ENCODE data around the gene SPART.

- TF ChIP-seq CTCF (IDR thresholded peaks at IDR 0.05 in 4 of 5, conservative IDR thresholded peaks at IDR 0.05 in 1 of 5) = no peak
- TF ChIP-seq POLR2A (IDR thresholded peaks at IDR 0.05) = no peak
Measured at GRCh38 chr13:36328821-36329220, 17.4 kb downstream of the SPART start.
